DMS114 treated with DMSO at 0.1 percent for 48 hours (cell line): ENCODE measurements around the gene SLC7A6OS.

Source experiments
- DNase-seq: peaks from one replicate; lab custom pipeline; 2025; ENCODE audit not compliant: unreplicated experiment; lab: John Stamatoyannopoulos, UW

SLC7A6OS gene

DNA sequence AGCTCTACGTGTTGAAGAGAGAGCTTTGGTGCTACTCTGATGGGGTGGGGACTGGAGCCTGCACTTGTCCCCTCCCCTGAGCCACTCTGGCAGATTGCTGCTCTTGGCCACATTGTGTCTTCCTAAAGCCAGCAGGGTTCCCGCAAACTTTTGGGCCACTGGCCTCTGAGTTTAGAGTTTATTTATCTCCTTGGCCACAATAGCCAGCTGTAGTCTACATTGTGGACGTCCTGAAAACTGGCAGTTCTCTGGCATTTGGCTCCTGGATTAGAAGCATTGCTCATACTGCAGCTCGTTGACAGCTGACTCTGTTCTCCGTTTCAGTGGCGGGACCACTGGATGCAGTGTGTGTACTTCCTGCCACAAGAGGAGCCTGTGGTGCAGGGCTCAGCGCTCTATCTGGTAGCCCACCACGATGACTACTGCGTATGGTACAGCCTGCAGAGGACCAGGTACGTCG lies 34.6 kb upstream of the SLC7A6OS start:
- no peak for DNase-seq

- no peak for DNase-seq
Observed at GRCh38 chr16:68344252-68344651, 33.5 kb upstream of the SLC7A6OS start.

- DNase-seq = no peak
Observed at GRCh38 chr16:68343137-68343536, 32.4 kb upstream of the SLC7A6OS start.

GRCh38 chr16:68342620-68343019 lies 31.9 kb upstream of the SLC7A6OS start:
- DNase-seq = no peak

- DNase-seq = no peak
Observed at GRCh38 chr16:68339214-68339613, 28.5 kb upstream of the SLC7A6OS start.

- no peak for DNase-seq
Observed at GRCh38 chr16:68338326-68339119, 27.8 kb upstream of the SLC7A6OS start.

DNA sequence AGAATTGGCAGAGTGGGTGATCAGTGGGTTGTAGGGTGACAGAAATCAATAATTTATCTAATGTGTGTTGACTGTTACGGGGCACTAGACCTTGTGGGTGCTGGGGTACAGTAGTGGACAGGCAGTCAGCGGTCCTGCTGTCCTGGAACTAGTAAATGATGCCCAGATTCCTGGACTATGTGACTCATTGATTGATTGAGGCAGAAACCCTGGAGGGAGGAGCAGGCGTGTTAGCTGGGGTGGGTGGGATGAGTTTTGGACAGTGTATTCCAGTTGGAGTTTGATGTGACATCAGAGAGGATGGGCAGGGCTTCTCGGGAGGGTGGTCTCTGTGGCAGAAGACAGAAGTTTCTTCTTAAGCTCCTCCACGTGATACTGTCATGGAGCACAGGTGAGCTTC lies 24.4 kb upstream of the SLC7A6OS start:
- DNase-seq = no peak

- no peak for DNase-seq
Observed at GRCh38 chr16:68332411-68333121, 21.8 kb upstream of the SLC7A6OS start.

GRCh38 chr16:68331879-68332410 lies 21.2 kb upstream of the SLC7A6OS start:
- DNase-seq = no peak

- DNase-seq = no peak
Observed at GRCh38 chr16:68328860-68329390, 18.2 kb upstream of the SLC7A6OS start.

- DNase-seq = peak; percentile 65
Observed at GRCh38 chr16:68328151-68328859, 17.6 kb upstream of the SLC7A6OS start.

DNA sequence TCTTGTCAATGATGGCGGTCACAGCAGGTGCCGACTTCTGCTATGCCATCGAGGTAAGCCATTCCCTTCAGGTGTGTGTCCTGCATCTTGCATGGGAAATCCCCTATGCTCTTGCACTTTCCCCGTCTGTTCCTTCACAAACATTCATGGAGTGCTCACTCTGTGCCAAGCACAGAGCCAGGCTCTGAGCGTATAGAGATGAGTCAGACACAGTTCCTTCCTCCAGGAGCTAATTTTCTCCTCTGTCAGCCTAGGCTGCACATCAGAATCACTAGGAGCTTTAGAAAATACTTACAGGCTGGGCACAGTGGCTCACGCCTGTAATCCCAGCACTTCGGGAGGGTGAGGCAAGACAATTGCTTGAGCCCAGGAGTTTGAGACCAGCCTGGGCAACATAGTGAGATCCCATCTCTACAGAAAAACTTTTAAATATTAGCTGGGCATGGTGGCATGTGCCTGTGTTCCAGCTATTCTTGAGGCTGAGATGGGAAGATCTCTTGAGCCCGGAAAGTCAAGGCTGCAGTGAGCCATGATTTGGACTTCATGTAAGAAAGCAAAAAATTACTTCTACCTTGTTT lies 14.1 kb upstream of the SLC7A6OS start:
- DNase-seq = no peak

GRCh38 chr16:68324336-68324735 lies 13.6 kb upstream of the SLC7A6OS start:
- no peak for DNase-seq

DNA sequence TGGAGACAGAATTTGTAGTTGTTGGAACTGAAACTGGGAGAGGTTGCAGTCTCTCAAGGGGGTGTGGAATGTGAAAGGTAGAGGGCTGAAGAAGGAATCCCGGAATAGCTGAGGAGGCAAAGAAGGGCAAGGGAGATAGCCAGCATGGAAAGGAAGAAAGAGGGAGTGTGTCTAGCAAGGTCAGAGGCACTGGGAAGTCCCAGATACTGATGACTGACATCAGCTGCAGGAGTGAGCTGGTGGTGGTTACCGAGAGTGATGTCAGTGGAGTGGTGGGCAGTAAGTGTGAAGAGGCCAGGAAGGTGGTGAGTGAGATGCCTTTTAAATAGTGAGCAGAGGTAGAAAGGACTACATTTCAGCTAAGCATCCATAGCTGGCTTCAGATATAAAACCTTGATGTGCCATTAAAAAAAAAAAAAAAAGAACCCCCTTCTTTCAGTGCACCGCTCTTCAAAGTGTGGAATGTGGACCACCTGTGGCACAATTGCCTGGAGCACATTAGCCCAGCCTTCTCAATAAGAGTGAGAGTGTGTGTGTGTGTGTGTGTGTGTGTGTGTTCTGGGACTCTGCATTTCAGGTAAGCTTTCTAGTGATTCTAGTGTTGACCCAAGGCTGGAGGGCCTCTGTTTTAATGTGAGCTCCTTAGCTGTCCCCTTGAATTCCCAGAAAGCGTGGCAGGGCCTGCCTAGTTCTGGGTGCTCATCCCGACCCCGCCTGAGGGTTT lies 8.6 kb upstream of the SLC7A6OS start:
- DNase-seq = no peak

DNA sequence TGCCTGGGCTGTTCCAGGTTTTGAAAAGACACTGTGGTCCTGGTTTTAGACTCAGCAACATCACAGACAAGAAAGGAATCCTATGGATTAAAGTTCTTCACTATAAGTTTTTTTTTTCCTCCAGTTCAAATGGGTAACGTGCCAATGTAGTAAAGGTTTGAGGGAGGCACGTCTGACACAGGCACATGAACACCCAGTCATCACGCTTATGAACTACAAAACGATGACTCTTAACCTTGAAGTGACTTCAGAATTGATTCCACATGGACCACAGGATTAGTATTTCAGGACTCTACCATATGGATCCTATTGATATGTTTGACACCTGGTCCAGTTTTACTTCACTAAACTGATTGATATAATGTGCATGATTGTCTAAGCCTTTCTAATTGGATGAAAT lies 2.4 kb upstream of the SLC7A6OS start:
- no peak for DNase-seq

GRCh38 chr16:68310437-68310773 lies 341 bp downstream of the SLC7A6OS start:
- DNase-seq = no peak

GRCh38 chr16:68309799-68310198 lies 947 bp downstream of the SLC7A6OS start:
- DNase-seq = no peak

GRCh38 chr16:68306633-68307032 lies 4.1 kb downstream of the SLC7A6OS start:
- DNase-seq = no peak

- DNase-seq = no peak
Observed at GRCh38 chr16:68300734-68301459, 9.8 kb downstream of the SLC7A6OS start.
